DND-41 (cell line): ENCODE measurements around the gene GALNT5.

Source experiments
- ATAC-seq: fragments of 200-7000 bp; cut with Tn5 transposase; 3 replicates; pipeline ENCODE4 v1.9.1; 2021; ENCODE audit warnings: low read depth; ENCODE audit not compliant: insufficient read depth
- DNase-seq: peaks from one replicate; pipeline ENCODE4 v3.0.0-alpha.2; 2020
- H2AFZ ChIP-seq: 2 replicates; pipeline ENCODE4 v1.6.0; 2012; ENCODE audit warnings: low read depth, low read length
- H3K27ac ChIP-seq: 2 replicates; pipeline ENCODE4 v1.5.1; 2012; ENCODE audit warnings: low read length, inconsistent platforms
- H3K27me3 ChIP-seq: fragments of 200-600 bp; sonication (generic); 2 replicates; pipeline ENCODE4 v1.6.0; 2012; ENCODE audit warnings: low read length, mild to moderate bottlenecking, inconsistent platforms; ENCODE audit not compliant: insufficient read depth, poor library complexity
- H3K36me3 ChIP-seq: 2 replicates; pipeline ENCODE4 v1.5.1; 2012; ENCODE audit warnings: low read length, inconsistent platforms; ENCODE audit not compliant: insufficient read depth
- H3K4me1 ChIP-seq: 2 replicates; pipeline ENCODE4 v1.5.1; 2012; ENCODE audit warnings: mild to moderate bottlenecking, low read length; ENCODE audit not compliant: insufficient read depth
- H3K4me2 ChIP-seq: 2 replicates; pipeline ENCODE4 v1.6.0; 2012; ENCODE audit warnings: mild to moderate bottlenecking, moderate library complexity, low read length, inconsistent platforms; ENCODE audit not compliant: insufficient read depth
- H3K4me3 ChIP-seq, 2 experiments: fragments of 200-600 bp in 1 of 2; shearing (Covaris generic) in 1 of 2; 2 replicates each; pipeline ENCODE4 v1.5.1; 2012 to 2016; ENCODE audit warnings: inconsistent platforms in 2 of 2, low read length in 2 of 2, mild to moderate bottlenecking in 2 of 2, low read depth in 1 of 2, moderate library complexity in 1 of 2
- H3K79me2 ChIP-seq: 2 replicates; pipeline ENCODE4 v1.6.0; 2012; ENCODE audit warnings: low read length, inconsistent platforms; ENCODE audit not compliant: insufficient read depth
- H3K9ac ChIP-seq: 2 replicates; pipeline ENCODE4 v1.6.0; 2012; ENCODE audit warnings: low read depth, mild to moderate bottlenecking, inconsistent platforms, low read length, moderate library complexity
- H3K9me3 ChIP-seq: 2 replicates; pipeline ENCODE4 v1.5.1; 2012; ENCODE audit warnings: low read length, moderate library complexity, mild to moderate bottlenecking, inconsistent platforms; ENCODE audit not compliant: insufficient read depth, severe bottlenecking
- H4K20me1 ChIP-seq: 2 replicates; pipeline ENCODE4 v1.6.0; 2012; ENCODE audit warnings: low read length; ENCODE audit not compliant: insufficient read depth
- CTCF ChIP-seq: IDR thresholded peaks from 2 replicates; pipeline ENCODE4 v1.5.1; 2012; ENCODE audit warnings: borderline replicate concordance, low read length, moderate library complexity, mild to moderate bottlenecking; ENCODE audit not compliant: poor library complexity, severe bottlenecking; ENCODE audit errors: extremely low read depth
- EZH2 ChIP-seq: IDR thresholded peaks from 3 replicates; pipeline ENCODE4 v1.6.1; 2012; ENCODE audit warnings: borderline replicate concordance, low read depth, mild to moderate bottlenecking, moderate library complexity, low read length, inconsistent platforms; ENCODE audit not compliant: severe bottlenecking

Gene GALNT5

GRCh38 chr2:157245846-157246764 lies 11.4 kb upstream of the GALNT5 start:
- Histone ChIP-seq H3K36me3 (no peaks in the 10 kb centered on the region), H3K4me2 (no peak overlapping the region), H4K20me1 (no peaks in the 10 kb centered on the region), H3K27me3 (no peaks in the 10 kb centered on the region), H3K4me1 (no peaks in the 10 kb centered on the region), H2AFZ (no peak overlapping the region), H3K27ac (no peak overlapping the region), H3K9ac (no peak overlapping the region), H3K4me3 (no peak overlapping the region), H3K79me2 (no peaks in the 10 kb centered on the region), H3K9me3 (no peaks in the 10 kb centered on the region)
- TF ChIP-seq CTCF (no peak), EZH2 (no peak)
- ATAC-seq (no peak), DNase-seq (no peak)

GRCh38 chr2:157246765-157247407 lies 10.6 kb upstream of the GALNT5 start:
- ATAC-seq (no peak), DNase-seq (no peak)
- Histone ChIP-seq H3K27me3 (no peaks in the 10 kb centered on the region), H3K27ac (no peak overlapping the region), H3K36me3 (no peaks in the 10 kb centered on the region), H3K9ac (no peak overlapping the region), H2AFZ (no peak overlapping the region), H3K9me3 (no peaks in the 10 kb centered on the region), H3K79me2 (no peaks in the 10 kb centered on the region), H3K4me3 (no peak overlapping the region), H3K4me2 (no peak overlapping the region), H4K20me1 (no peaks in the 10 kb centered on the region), H3K4me1 (no peaks in the 10 kb centered on the region)
- no peak for TF ChIP-seq EZH2
- TF ChIP-seq CTCF: no peak

GRCh38 chr2:157250836-157251235 lies 6.7 kb upstream of the GALNT5 start:
- Histone ChIP-seq H3K9ac (no peak overlapping the region), H3K79me2 (no peaks in the 10 kb centered on the region), H3K4me2 (no peak overlapping the region), H3K4me3 (no peak overlapping the region), H3K4me1 (no peaks in the 10 kb centered on the region), H2AFZ (no peak overlapping the region), H3K36me3 (no peaks in the 10 kb centered on the region), H3K9me3 (no peaks in the 10 kb centered on the region), H4K20me1 (no peaks in the 10 kb centered on the region), H3K27me3 (no peaks in the 10 kb centered on the region), H3K27ac (no peak overlapping the region)
- TF ChIP-seq EZH2 (no peak), CTCF (no peak)
- DNase-seq: no peak
- ATAC-seq: no peak
